GM18520 (cell line): ENCODE results near the gene CYP1B1.
"Not testable (repeated sequence)": the region's sequence is repeated elsewhere in the genome, so short reads cannot be mapped to it uniquely, and the experiment has no call there.

ENCODE experiments used
- ATAC-seq: cut with Tn5 transposase; IDR thresholded peaks from one replicate; pipeline ENCODE4 v1.9.1; 2021; ENCODE audit not compliant: unreplicated experiment

CYP1B1 gene

GRCh38 chr2:38037757-38038621 is 38.0 kb downstream of the CYP1B1 start:
- peak; percentile 67 for ATAC-seq

GRCh38 chr2:38037325-38037724 is 38.6 kb downstream of the CYP1B1 start:
- ATAC-seq: peak; percentile 9

- no peak for ATAC-seq
These were observed 40.0 kb downstream of the CYP1B1 start for GRCh38 chr2:38035968-38036367.

- no peak for ATAC-seq
These were observed 42.3 kb downstream of the CYP1B1 start for GRCh38 chr2:38033646-38034045.

GRCh38 chr2:38032946-38033345 is 43.0 kb downstream of the CYP1B1 start:
- ATAC-seq: no peak

- ATAC-seq: no peak
These were observed 45.2 kb downstream of the CYP1B1 start for GRCh38 chr2:38030635-38031355.

GRCh38 chr2:38029512-38029911 is 46.4 kb downstream of the CYP1B1 start:
- ATAC-seq: no peak

GRCh38 chr2:38028829-38029228 is 47.1 kb downstream of the CYP1B1 start:
- ATAC-seq: no peak

GRCh38 chr2:38026846-38027245 is 49.1 kb downstream of the CYP1B1 start:
- no peak for ATAC-seq

- no peak for ATAC-seq
These were observed 54.4 kb downstream of the CYP1B1 start for GRCh38 chr2:38021589-38021988.

- ATAC-seq: not testable (repeated sequence)
These were observed 55.4 kb downstream of the CYP1B1 start for GRCh38 chr2:38020359-38021069.

- no peak for ATAC-seq
These were observed 58.1 kb downstream of the CYP1B1 start for GRCh38 chr2:38017836-38018235.
